NCI-H82 (cell line): ENCODE data around the gene RASL10A.
A peak's percentile ranks its signal among the peaks of the same experiment; 100 is the strongest.

ENCODE experiments used
- DNase-seq: peaks from one replicate; lab custom pipeline; 2025; lab: John Stamatoyannopoulos, UW

Gene RASL10A

DNA sequence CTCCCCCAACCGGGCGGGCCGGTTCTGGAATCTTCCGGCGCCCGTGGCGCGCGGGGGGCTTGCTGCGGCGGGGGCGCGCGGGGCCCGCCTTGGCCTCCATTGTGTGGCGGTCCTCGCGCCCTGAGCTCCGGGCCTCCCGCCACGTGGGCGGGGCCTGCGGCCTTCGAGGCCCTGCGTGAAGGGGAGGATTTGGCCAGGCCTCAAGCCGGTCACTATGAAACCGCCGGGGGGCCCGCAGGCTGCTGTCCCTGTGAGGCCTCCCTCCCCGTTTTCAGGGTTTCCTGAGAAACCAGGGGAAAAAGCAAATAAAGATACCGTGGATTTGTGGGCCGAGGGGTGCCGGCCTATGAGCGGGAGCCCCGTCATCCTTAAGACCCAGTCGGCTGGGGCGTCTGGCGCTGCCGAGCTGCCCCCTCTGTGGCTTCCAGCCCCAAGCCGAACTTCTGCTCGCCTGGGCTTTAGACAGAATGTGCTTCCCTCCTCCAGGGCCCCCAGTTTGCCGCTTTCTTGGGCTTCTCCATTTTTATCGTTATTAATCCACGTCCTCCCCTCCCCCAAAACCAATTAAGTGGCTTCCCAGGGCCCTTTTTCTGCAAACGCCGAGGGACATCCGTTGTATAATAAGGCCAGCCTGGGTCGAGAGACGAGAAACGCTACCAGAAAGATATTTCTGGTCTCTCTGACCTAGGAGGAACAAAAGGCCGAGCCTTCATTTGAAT lies 46.8 kb downstream of the RASL10A start:
- DNase-seq, result peak; percentile 62

- peak; percentile 98 for DNase-seq
Measured at GRCh38 chr22:29267858-29268510, 47.5 kb downstream of the RASL10A start, which contains the start of the genes EWSR1 and RHBDD3. TSS of gene EWSR1 (plus strand) at chr22:29268268. CDS start at chr22:29268337, 69 bp downstream. TSS of gene RHBDD3 (minus strand) at chr22:29267981. CDS start at chr22:29265626, 2,355 bp downstream.

DNA sequence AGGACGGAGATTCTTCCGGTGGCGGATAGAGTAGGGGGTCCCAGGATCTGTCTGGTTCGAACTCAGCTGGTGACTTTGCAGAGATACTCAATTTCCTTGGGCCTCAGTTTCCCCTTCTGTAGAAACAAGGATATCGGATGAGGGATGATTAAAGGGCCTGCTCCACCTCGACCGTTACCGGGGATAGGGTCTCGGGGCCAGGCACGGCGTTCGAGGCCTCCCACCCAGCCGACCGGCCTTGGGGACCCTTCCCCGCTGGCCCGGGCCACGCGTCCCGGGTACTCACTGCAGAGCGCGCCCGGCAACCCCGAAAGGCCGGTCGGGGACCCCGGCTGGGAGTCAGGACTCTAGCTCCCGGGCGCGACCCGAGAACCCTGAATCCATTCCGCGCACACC lies 48.0 kb downstream of the RASL10A start:
- DNase-seq, result no peak

GRCh38 chr22:29266564-29267461 lies 48.7 kb downstream of the RASL10A start:
- peak; percentile 70 for DNase-seq

DNA sequence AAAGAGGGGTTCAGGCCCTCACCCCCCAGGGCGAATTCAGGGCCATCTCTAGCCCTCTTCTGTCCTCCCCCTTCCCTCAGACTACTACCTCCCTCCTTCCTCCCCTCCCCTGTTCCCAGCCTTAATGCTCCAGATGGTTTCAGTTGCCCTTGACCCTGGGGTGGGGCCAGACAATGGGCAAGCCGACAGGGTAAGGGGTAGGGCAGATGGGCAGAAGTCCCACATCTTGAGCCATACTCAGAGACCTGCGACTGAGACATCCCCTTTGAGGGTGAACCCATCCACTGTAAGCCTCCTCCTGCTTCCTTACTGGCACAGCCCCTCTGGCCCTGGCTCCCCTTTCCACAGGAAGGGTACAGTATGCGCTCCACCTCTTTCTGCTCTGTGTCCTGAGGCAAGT lies 49.6 kb downstream of the RASL10A start:
- peak; percentile 66 for DNase-seq

GRCh38 chr22:29265305-29265704 lies 50.2 kb downstream of the RASL10A start:
- DNase-seq, result no peak

- DNase-seq, result no peak
Measured at GRCh38 chr22:29263791-29264276, 51.7 kb downstream of the RASL10A start.
